ENCODE results near the gene MAP2K1.
"Not testable (repeated sequence)": the region's sequence is repeated elsewhere in the genome, so short reads cannot be mapped to it uniquely, and the experiment has no call there.

MAP2K1 gene

GRCh38 chr15:66474135-66474534, 87.4 kb downstream of the MAP2K1 start:
- DNase-seq: no peak

DNA sequence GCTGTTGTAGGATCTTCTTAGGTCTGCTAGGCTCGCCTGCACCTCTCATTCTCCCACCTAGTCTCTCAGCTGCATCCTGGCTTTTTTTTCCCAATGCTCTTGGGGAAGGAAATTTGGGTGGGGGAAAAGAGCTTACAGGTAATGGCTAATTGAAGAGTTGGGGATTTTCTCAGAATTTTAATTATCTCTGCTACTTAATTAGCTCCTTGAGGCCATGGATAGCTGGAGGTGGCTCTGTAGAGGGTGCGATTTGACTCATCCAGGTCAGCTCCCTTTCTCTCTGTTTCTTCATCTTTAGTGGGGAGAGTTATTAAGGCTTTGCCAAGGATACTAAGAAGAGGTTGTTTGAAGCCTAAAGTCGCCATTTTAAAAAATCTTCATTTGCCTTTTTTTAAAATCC, 88.3 kb downstream of the MAP2K1 start:
- no peak for DNase-seq

DNA sequence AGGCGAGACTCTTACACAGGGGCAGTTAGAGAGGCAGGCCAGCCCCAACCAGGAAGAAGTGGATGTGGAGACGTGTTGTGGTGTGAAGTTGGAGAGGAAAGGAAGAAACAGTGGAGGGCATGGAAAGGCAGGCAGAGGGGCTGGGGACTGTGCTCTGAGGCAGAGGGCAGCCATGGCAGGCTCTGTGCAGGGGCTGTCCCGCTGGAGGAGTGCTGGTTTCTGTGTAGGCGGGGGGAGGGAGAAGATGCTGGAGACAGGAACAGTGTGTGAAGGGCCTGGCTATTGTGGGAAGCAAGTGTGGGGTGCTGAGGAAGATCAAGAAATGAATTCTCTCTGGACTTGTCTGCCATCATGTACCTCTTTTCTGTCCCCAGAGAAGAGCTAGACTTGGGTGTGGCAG, 89.8 kb downstream of the MAP2K1 start:
- DNase-seq: no peak

DNA sequence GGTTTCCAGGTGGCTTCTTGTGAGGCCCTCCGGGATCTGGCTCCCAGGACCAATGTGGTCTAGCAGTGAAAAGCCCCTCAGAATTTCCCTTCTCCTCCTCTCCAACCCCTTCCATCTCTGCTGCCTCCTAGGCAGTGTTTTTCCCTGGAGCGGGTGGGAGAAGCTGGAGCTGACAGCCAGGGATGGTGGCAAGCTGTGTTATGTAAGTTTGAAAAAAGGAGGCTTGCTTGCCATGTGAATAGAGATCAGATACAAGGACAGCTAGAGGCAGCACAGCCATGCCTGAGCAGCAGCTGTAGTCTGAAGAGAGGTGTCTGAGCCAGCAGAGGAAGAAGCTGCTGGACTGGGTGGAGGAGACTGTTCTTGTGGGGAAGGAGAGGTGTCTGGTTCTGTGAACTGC, 90.3 kb downstream of the MAP2K1 start:
- no peak for DNase-seq

DNA sequence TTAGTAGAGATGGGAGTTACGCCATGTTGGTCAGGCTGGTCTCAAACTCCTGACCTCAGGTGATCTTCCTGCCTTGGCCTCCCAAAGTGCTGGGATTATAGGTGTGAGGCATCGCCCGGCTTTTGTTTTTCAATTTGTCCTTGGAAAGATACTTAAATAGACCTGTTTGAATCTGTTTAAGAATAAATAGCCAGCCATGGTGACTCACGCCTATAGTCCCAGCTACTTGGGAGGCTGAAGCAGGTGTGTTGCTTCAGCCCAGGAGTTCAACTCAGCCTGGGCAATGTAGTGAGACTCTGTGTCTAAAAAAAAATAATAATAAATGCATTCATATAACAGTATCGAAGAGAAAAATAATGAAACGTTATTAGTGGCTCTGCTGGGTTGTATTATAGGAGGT, 93.6 kb downstream of the MAP2K1 start:
- DNase-seq: no peak

- no peak for DNase-seq
These were observed 94.6 kb downstream of the MAP2K1 start for GRCh38 chr15:66481107-66481856.

DNA sequence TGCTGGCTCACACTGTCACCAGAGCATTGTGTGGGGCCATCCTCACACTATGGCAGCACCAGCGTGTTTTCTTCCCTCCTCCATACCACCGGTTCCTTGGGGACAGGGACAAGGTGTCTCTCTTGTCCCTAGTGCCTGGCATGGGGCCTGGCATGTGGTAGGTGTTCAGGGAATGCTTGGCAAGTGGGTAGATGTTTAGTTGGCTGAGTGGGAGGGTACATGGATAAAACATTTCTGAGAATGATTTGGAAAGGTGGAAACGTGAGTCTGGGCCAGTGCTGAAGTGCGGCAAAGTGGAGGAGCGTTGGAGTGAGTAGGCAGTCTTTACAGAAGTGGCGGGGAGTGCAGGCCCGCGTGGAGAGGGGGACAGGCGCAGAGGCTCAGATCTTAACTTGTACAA, 95.8 kb downstream of the MAP2K1 start:
- no peak for DNase-seq

GRCh38 chr15:66483131-66483566, 96.4 kb downstream of the MAP2K1 start:
- DNase-seq: no peak

GRCh38 chr15:66484539-66485112, 97.9 kb downstream of the MAP2K1 start:
- DNase-seq: no peak

DNA sequence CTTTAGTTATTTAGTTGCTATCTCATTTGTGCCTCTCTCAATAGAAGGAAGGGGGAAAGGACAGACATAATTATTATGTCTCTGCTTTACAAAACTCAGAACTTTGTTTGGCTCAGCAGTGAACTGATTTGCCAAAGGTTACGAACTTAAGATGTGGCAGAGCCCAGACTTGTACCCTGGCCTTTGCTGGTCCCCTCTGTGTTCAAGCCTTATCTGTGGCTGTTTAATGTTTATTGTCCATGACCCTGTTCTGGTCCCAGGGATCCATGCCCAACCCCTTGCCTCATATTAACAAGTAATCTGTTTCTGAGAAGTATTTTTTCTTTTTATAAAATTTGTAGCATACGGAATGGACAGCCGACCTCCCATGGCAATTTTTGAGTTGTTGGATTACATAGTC, 100.2 kb downstream of the MAP2K1 start:
- no peak for DNase-seq

GRCh38 chr15:66488525-66488924, 101.8 kb downstream of the MAP2K1 start:
- DNase-seq: no peak

DNA sequence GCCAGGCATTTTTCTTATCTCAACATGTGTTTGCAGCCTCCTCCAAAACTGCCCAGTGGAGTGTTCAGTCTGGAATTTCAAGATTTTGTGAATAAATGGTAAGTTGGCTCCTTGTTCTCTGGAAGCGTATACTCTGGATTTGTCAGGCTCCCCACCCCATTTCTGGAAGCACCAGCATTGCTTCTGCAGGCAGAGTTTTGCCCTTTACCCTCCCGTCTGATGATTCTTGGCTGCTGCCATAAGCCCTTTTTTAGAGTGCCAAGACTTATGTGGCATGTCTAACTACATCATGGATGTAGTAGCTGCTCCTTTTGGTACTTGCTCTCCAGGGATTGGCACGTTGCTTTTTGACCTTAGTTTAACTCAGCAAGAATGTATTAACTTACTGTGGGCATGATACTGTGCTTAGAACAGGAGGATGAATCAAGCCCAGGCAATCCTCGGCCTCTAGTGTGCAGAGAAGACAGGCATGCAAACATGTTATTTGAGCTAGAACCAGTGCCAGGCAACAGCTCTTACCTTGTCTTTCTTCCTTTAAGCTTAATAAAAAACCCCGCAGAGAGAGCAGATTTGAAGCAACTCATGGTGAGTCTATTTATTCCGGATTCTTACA, 102.6 kb downstream of the MAP2K1 start:
- DNase-seq: no peak

DNA sequence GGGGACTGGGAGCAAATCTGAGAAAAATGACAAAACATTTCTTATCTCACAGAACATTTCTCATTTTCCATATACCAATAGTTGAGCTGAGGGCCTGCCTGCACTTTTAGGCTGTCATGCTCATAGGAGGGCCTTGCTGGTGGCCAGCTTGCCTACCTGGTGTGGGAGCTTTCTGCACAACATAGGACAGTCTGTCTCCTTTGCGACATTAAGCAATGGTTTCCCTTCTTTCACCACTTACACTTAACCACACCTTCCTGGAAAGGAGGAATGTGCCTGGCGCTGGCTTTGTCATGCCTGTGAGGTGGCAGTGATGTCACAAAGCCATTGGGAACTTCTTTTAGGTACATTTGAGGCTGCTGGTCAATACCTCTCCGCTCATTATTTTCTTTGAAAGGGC, 105.1 kb downstream of the MAP2K1 start:
- no peak for DNase-seq

DNA sequence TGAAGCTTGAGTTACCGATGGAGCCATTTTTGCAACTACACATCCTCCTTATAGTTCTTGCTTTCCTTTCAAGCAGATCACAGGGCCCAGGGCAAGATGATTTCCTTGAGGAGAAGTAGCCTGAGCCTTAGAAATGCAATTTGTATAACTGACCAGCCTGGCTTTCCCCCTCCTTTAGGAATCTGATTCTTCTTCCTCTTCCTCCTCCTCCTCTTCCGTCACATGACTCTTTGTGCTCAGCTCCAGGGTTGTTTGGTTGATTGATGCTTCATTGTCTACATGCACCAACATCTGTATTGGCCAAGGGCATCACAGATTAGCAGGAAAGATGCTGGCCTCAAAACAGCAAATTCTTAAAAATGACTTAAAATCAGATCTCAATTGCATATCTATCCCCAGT, 107.5 kb downstream of the MAP2K1 start:
- DNase-seq: no peak

DNA sequence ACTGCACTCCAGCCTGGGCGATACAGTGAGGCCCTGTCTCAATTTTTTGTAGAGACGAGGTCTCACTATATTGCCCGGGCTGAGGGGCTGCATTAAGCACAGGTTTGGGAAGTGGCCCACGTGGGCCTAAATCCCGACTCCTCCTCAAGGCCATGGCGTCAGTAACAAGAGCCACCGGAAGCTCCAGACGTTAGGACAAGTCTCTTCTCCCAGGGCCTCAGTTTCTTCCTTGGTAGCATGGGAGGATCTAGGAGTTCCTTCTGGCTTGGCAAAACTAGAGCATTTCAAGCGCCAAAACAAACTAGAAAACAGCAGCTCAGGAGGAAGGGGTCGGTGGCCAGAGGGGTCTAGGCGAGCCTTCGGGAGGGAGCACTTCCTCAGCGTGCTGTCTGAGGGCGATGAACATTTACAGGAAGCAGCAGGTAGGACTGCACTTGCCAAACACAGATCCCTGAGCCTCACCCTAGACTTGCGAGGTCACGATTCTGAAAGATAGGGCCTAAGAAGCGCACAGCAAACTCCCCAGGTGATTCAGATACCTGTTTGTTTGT, 110.3 kb downstream of the MAP2K1 start:
- DNase-seq: no peak

- DNase-seq: peak; percentile 95
These were observed 111.1 kb downstream of the MAP2K1 start, which contains the start of gene SNAPC5 for GRCh38 chr15:66497502-66498455. TSS of gene SNAPC5 (minus strand) at chr15:66497762. CDS start at chr15:66497731, 31 bp downstream.

DNA sequence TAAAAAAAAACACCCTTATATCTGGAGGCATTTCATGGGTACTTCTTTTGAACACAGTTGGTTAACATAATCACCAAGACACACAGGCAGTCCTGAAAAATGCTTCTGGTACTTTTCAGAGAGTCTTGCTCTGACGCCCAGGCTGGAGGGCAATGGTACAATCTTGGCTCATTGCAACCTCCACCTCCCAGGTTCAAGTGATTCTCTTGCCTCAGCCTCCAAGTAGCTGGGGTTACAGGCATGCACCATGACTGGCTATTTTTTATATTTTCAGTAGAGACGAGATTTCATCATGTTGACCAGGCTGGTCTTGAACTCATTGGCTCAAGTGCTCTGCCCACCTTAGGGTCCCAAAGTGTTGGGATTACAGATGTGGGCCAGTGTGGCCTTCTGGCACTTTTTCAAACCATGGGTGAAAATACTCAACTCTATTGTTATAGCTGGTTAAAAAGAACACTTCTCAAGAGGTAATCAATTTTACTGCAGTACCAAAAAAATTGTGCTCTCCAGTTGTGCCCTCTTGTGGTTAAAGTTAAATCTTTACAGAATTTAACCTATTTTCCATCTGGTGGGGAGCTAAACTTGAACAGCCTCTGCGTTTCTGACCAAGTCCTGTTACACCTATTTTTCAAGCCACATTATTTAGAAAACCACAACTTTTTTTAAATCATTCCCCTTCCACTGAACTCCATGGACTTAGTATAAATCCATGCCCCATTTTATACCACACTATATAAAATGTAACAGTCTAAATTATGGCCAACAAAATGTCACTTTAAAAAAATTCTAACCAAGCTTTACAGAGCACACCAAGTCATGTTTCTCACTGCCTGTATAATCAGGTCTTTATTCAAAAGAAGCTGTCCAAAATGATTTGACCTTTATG, 112.0 kb downstream of the MAP2K1 start:
- DNase-seq: peak; percentile 19

- DNase-seq: not testable (repeated sequence)
These were observed 113.6 kb downstream of the MAP2K1 start for GRCh38 chr15:66500346-66500745.

- no peak for DNase-seq
These were observed 115.8 kb downstream of the MAP2K1 start for GRCh38 chr15:66502491-66502890.

DNA sequence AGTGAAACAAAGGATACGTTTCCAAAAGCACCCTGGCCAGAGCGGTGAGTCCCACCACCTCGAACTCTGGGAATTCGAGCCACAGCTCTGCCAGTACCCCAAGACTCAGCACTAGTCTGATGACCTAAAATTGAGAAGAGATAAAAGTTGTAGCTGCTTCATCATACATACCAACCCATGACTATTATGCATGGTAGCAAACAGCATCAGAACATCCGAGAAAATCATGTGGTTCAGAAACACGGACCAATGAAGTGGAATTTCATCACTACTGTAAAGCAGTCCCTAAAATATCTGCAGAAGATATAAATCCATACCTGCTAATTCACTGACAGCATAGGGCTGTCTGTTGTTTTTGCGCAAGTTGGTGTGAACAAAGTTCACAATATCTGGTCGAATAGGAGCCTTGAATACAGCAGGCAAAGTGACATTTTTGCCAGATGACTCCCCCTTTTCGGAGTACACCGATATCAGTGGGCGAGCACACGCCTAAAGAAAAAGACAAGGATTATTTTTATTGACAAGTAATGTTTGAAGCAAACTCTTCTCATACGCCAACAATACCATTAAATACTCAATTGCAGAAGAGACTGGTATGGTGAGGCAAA, 116.4 kb downstream of the MAP2K1 start:
- DNase-seq: not testable (repeated sequence)
